ENCODE measurements around the gene RPAIN.

DNA sequence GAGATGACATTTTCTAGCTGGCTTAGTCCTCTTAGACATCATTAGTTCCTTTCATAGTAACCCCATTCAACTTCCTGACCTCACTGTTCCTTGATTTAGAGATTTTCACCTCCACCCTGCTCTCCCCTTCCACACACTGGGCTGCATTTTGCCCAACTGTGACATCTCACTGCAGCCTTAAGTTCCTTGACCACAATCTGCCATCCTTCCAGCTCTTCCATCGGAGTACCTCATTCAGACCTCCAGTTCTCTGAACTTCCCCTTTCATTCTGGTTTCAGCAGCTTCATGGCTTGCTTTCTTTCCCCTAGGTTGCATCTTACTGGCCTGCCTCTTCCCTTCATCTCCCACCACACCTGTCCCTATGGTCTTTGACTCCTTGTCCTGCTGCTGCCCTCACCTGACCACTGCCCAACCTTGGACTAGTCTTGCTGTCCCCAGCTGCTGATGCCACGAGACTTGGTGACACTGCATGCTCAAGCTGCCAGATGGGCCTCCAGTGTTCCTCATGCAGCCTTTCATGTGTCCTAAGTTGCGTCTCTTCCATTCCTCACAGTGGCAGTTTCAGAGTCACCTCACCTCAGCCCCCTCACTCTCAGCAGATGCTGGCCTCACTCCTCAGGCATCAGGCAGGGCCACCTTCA lies 41.3 kb upstream of the RPAIN start:
- TF ChIP-seq POLR2A (IDR thresholded peaks at IDR 0.05; ENCODE audit: control extremely low read depth in 1 of 2, low read depth in 2 of 2, low read length in 2 of 2) (peak in 1 of 2 experiments; percentile 21; a peak in 1 of 3 replicates), RAD21 (IDR thresholded peaks at IDR 0.05 in 1 of 2, conservative IDR thresholded peaks at IDR 0.05 in 1 of 2; ENCODE audit: low read depth in 2 of 2, low read length in 2 of 2) (no peak)

Measured in H1 (cell line).